SK-N-SH treated with all-trans-retinoic acid at 6 μM for 48 hours (cell line): ENCODE results near the gene RBM39.

Experiments
- POU6F1 ChIP-seq: fragments of 250-450 bp; sonication (Bioruptor Pico); IDR thresholded peaks from 2 replicates; pipeline ENCODE4 v1.8.0; 2021; ENCODE audit warnings: low read depth, mild to moderate bottlenecking, moderate library complexity, borderline replicate concordance

RBM39 gene

GRCh38 chr20:35653893-35654292 is 88.2 kb downstream of the RBM39 start (continued):
- TF ChIP-seq POU6F1 (CRISPR knock-in tag): no peak
